Stimulated activated memory B cell treated with anti-CD40 and anti-IgM and Interleukin-4, amounts not matched to agents 10 μg/mL and 1 μg/mL and 100 μg/mL, for 72 hours (primary cell): Measurements from ENCODE around the gene RPL13A.
"Not testable (repeated sequence)": the region's sequence is repeated elsewhere in the genome, so short reads cannot be mapped to it uniquely, and the experiment has no call there.

ENCODE experiments used
- ATAC-seq: fragments of 150-1000 bp; cut with Tn5 transposase; 2 replicates; pipeline ENCODE4 v1.10.0; 2021
- H3K27ac Mint-ChIP-seq: one replicate; pipeline ENCODE4 v1.8.0; 2022; ENCODE audit warnings: mild to moderate bottlenecking, mixed read lengths
- H3K27me3 Mint-ChIP-seq: one replicate; pipeline ENCODE4 v1.8.0; 2022; ENCODE audit warnings: mixed read lengths
- H3K36me3 Mint-ChIP-seq: one replicate; pipeline ENCODE4 v1.8.0; 2022; ENCODE audit warnings: mixed read lengths
- H3K4me1 Mint-ChIP-seq: one replicate; pipeline ENCODE4 v1.8.0; 2022; ENCODE audit warnings: mixed read lengths
- H3K4me3 Mint-ChIP-seq: one replicate; pipeline ENCODE4 v1.8.0; 2022; ENCODE audit warnings: mild to moderate bottlenecking, moderate library complexity, mixed read lengths
- H3K9me3 Mint-ChIP-seq: one replicate; pipeline ENCODE4 v1.8.0; 2022; ENCODE audit warnings: mixed read lengths

RPL13A gene

DNA sequence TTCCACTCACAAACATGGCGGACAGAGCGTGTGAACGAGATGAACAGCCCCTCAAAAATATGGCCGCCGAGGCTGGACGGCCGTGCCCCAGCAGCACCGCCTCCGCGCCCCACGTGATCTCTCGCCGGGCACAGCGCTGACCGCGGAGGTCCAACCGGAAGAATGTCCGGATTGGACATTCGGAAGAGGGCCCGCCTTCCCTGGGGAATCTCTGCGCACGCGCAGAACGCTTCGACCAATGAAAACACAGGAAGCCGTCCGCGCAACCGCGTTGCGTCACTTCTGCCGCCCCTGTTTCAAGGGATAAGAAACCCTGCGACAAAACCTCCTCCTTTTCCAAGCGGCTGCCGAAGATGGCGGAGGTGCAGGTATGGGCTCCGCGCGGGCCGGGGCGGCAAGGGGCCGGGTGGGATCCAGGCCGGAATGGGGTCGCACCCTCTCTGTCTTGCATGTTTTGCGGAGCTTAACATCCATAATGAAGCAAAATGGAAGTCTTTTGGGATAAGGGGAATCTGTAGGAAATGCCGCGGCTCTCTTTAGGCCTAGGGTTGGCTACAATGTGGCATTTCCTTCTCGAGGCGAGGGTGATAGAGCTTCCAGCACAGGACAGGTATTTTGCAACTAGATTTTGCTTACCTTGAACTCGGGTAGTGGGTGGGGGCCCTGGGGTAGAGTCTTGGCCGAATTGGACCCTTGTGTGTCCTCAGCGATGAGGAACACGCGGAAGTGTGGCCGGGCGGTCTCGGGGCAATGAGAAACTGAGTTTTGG, at the start of gene RPL13A:
Gene RPL13A (plus strand): TSS at position 332 of the 769 bp plus-strand sequence. CDS start 22 bp downstream, at position 354.
- Mint-ChIP-seq H3K27me3 (no peaks in the 10 kb centered on the region), H3K27ac (peak within 1 kb of the TSS; percentile 98), H3K4me1 (peaks cover 43% of the 10 kb centered on the region), H3K9me3 (no peaks in the 10 kb centered on the region), H3K36me3 (peaks cover 49% of the 10 kb centered on the region), H3K4me3 (peak within 1 kb of the TSS; percentile 99)
- ATAC-seq, result peak; percentile 98

DNA sequence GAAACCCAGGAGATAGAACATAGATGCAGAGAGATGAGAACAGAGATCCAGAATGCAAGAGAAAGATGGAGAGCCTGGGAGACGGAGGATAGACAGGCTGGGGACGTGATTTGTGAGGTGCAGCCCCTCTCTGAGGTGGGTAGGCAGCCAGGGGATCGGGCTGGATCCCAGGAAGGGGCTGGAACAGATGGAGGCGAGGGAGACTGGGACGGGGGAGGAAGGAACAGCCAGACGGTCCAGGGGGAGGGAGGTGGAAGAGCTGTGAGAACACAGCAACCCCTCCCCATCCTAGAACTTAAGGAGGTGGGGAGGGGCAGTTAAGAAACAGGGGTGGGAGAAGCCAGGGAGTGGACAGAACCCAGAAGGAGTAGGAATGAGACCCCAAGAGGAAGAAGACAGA, 49.1 kb upstream of the RPL13A start:
- no peak for ATAC-seq
- Mint-ChIP-seq H3K4me3 (no peak overlapping the region), H3K27ac (no peak overlapping the region), H3K36me3 (no peaks in the 10 kb centered on the region), H3K9me3 (peaks cover 3% of the 10 kb centered on the region), H3K27me3 (peaks cover 98% of the 10 kb centered on the region), H3K4me1 (peaks cover 50% of the 10 kb centered on the region)

DNA sequence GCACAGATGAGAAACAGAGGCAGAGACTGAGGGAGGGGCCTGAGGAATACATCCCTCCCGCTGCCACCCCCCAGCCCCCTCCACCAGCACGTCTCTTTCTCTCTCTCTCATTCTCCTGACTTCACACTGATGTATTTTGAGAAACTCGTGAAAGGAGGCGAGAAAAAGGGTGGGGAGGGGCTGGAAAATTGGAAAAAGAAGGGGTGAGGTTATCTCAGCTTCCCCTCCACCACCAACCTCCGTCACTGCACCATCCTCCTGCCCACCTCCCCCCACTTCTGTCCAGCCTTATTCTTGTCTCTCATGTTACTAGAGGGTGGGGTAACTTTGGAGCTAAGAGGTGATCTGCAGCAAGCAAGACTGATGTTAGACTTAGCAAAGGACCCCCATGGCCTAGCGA, 47.6 kb upstream of the RPL13A start:
- Mint-ChIP-seq H3K27ac (no peak overlapping the region), H3K4me1 (peaks cover 55% of the 10 kb centered on the region), H3K36me3 (no peaks in the 10 kb centered on the region), H3K4me3 (no peak overlapping the region), H3K27me3 (peaks cover 83% of the 10 kb centered on the region), H3K9me3 (peaks cover 3% of the 10 kb centered on the region)
- ATAC-seq, result no peak

DNA sequence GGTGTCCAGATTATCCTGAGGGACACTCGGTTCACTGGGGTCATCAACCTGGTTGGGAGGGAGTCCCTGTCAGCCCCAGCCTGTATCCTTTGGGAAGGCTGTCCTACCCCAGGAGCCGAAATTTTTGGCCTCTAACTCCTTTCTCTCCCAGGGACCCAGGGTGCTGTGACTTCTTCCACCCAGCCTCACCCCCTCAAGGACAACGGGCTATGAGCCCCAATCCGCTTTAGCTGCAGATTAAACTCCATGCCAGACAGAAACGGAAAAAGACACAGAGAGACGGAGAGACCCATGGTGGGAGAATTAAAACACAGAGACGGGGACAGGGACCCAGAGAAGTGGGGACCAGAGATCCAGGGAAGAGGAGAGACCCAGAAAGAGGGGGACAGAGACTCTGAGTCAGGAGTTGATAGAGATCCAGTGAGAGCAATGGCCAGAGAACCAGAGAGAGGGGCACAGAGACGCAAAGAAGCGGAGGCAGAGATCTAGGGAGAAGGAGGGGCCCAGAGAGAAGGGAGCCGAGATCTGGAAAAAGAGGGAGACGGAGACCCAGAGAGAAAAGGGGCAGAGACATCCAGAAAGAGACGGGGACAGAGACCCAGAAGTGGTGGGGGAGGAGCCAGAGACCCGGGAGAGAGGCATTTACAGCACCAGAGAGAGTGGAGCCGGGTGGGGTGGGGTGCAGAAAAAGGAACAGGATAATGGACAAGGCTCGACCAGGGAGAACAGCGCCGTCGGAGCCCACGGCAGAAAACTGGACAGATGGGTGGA, 46.8 kb upstream of the RPL13A start:
- peak overlapping the region; percentile 16 for H3K4me3 Mint-ChIP-seq
- H3K9me3 Mint-ChIP-seq, result peaks cover 3% of the 10 kb centered on the region
- H3K27me3 Mint-ChIP-seq, result peaks cover 75% of the 10 kb centered on the region
- no peak for ATAC-seq
- H3K36me3 Mint-ChIP-seq, result no peaks in the 10 kb centered on the region
- H3K4me1 Mint-ChIP-seq, result peaks cover 61% of the 10 kb centered on the region
- no peak overlapping the region for H3K27ac Mint-ChIP-seq

DNA sequence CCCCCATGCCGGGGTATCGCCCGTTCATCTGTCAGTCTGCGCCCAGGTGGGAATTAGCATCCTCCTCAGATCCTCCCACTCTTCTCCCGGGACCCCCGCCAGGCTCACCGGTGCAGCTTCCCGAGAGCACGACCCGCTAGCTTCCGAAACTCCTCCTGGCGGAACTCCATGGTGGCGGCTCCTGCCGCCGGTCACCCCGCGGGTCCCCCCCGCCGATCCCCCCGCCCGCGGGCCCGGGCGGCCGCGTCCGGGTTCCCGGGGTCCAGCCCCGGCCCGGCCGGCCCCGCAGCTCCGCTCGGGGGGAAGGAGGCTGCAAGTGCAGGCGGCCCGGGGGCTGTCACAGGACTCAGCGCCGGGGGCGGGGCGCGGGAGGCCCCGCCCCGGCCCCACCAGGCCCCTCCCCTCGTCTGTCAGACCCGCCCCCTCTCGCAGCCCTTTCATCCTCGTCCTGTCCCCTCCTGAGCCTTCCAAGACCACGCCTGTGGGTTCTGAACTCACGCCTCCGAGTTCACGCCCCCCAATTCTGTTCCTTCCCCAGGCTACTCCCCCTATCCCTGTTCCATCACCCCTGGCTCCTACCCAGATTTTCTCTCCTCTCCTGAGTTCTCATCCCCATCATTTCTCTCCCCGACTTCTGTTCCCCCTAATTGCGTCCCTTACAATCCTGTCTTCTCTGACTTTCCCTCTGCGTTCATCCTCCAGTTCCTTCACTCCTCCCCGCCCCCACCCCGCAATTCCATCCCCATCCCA, 46.0 kb upstream of the RPL13A start, which contains the start of gene SLC17A7:
Gene SLC17A7 (minus strand): TSS at position 318 of the 750 bp plus-strand sequence. CDS start 148 bp downstream, at position 170.
- peaks cover 54% of the 10 kb centered on the region for H3K4me1 Mint-ChIP-seq
- H3K27ac Mint-ChIP-seq, result peak within 1 kb of the TSS; percentile 74
- peaks cover 3% of the 10 kb centered on the region for H3K9me3 Mint-ChIP-seq
- no peaks in the 10 kb centered on the region for H3K36me3 Mint-ChIP-seq
- H3K4me3 Mint-ChIP-seq, result peak within 1 kb of the TSS; percentile 70
- ATAC-seq, result no peak
- H3K27me3 Mint-ChIP-seq, result peaks cover 68% of the 10 kb centered on the region

DNA sequence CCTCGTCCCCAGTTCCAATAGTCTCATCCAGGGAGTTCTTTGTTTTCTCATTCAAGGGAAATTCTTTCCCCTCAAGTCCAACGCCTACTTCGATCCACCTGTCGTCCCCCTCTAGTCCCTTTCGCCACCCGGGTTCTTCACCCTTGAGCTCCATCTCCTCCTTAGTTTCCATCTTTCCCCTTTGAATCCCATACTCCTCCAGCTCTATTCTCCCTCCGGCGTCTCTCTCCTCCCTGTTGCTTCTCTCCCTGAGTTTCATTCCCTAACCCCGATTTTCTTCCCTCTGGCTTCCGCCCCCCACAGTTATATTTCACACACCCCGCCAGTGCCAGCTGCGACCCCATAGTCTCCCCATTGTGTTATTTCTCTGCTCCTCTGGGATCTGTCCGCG, 45.5 kb upstream of the RPL13A start:
- H3K36me3 Mint-ChIP-seq, result peaks cover 5% of the 10 kb centered on the region

DNA sequence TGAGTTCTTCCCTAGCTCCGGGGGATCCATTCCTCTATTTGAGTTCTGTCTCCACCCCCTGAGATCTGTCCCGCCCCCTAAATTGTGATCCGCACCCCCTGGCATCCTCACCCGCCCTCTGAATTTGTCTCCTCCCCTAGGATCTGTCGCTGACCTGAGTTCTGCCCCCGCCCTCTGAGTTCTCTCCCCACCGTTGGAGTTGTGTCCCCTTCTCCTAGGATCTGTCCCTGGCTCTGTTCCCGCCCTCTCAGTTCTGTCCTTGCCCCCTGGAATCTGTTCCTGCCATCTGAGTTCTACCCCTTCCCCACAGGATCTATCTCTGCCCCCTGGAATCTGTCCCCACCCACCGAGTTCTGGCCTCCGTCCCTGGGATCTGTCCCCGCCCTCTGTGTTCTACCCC, 45.1 kb upstream of the RPL13A start:
- H3K27ac Mint-ChIP-seq, result peak overlapping the region; percentile 74
- H3K36me3 Mint-ChIP-seq, result peaks cover 9% of the 10 kb centered on the region
- no peak for ATAC-seq
- peaks cover 44% of the 10 kb centered on the region for H3K4me1 Mint-ChIP-seq
- peaks cover 58% of the 10 kb centered on the region for H3K27me3 Mint-ChIP-seq
- H3K9me3 Mint-ChIP-seq, result peaks cover 3% of the 10 kb centered on the region
- peak overlapping the region; percentile 70 for H3K4me3 Mint-ChIP-seq

More for the DNA sequence above, 45.5 kb upstream of the RPL13A start:
- H3K27me3 Mint-ChIP-seq, result peaks cover 62% of the 10 kb centered on the region
- ATAC-seq, result no peak
- H3K9me3 Mint-ChIP-seq, result peaks cover 3% of the 10 kb centered on the region
- H3K27ac Mint-ChIP-seq, result peak overlapping the region; percentile 74
- peak overlapping the region; percentile 70 for H3K4me3 Mint-ChIP-seq
- H3K4me1 Mint-ChIP-seq, result peaks cover 48% of the 10 kb centered on the region

DNA sequence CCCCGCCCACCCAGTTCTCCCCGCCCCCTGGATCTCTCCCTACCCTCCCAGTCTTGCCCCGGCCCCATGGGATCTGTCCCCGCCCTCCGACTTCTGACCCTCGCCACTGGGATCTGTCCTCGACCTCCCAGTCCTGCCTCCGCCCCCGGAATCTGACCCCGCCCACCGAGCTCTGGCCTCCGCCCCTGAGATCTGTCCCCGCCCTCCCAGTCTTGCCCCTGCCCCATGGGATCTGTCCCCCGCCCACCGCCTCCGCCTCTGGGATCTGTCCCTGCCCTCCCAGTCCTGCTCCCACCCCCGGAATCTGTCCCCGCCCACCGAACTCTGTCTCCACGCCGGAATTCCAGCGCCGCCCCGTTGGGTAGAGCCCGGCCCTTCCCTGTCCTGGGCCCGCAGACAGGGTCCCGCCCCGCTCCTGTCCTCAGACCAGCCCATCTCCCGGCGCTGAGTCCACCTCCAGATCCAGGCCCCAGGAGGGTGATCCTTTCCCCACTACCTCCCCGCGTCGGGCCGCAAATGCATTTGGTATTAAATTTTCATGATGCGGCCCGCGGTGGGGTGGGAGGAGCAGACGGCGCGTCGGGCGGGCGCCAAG, 44.5 kb upstream of the RPL13A start:
- Mint-ChIP-seq H3K4me1 (peaks cover 43% of the 10 kb centered on the region), H3K27me3 (peaks cover 53% of the 10 kb centered on the region)

DNA sequence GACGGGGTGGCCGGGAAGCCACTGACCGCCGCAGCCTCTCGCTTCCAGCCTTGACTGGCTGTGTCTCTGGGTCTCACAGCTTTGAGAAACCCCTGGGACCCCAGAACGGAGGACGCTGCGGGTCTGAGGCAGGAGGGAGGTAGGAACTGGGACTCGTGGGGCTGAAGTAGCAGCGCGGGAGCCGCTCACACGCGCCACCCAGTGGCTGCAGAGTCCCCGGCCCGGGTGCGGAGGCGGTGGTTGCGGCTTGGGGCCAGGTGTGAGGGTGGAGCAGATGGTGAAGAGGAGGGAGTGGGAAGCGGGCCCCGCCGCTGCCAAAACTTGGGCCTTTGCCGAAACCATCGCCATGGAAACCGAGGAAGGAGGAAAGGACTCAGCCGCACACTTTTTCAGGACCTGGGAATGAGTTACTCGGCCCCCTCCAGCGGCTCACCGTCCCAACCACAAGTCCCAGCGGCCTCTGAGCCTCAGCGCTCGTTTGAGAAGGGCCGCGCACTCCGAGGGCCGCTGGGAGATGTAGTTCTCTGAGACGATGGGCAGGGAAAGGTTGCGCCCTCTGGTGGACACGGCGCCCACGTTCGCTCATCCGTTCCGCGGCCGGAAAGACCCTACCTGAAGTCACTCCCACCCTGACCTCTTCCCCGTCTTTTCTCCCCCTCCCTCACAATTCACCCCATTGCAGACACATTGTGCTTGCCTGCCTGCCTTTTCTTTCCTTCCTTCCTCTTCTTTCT, 43.9 kb upstream of the RPL13A start:
- Mint-ChIP-seq H3K9me3 (peaks cover 3% of the 10 kb centered on the region), H3K27ac (peak overlapping the region; percentile 74), H3K4me1 (peaks cover 43% of the 10 kb centered on the region), H3K27me3 (peaks cover 46% of the 10 kb centered on the region), H3K36me3 (peaks cover 21% of the 10 kb centered on the region), H3K4me3 (peak overlapping the region; percentile 70)
- peak; percentile 95 for ATAC-seq

More for the DNA sequence above, 44.5 kb upstream of the RPL13A start:
- peak overlapping the region; percentile 70 for H3K4me3 Mint-ChIP-seq
- peak; percentile 59 for ATAC-seq
- peaks cover 3% of the 10 kb centered on the region for H3K9me3 Mint-ChIP-seq
- peaks cover 14% of the 10 kb centered on the region for H3K36me3 Mint-ChIP-seq
- peak overlapping the region; percentile 74 for H3K27ac Mint-ChIP-seq

DNA sequence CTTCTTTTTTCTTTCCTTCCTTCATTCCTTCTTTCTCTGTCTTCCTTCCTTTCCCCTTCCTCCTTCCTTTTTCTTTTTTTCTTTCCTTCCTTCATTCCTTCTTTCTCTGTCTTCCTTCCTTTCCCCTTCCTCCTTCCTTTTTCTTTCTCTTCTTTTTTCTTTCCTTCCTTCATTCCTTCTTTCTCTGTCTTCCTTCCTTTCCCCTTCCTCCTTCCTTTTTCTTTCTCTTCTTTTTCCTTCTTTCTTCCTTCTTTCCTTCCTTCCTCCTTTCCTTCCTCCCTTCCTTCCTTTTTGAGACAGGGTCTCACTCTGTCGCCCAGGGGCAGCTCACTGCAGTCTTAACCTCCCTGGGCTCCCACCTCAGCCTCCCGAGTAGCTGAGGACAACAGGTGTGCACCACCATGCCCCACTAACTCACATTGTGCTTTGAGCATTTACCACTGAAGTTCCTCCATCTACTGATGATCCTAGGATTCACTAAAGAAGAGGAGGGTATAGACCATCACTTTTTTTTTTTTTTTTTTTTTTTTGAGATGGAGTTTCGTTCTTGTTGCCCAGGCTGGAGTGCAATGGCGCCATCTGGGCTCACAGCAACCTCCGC, 43.2 kb upstream of the RPL13A start:
- Mint-ChIP-seq H3K4me1 (peaks cover 50% of the 10 kb centered on the region), H3K27ac (peak overlapping the region; percentile 74), H3K4me3 (peak overlapping the region; percentile 70), H3K36me3 (peaks cover 27% of the 10 kb centered on the region), H3K27me3 (peaks cover 39% of the 10 kb centered on the region)
- H3K9me3 Mint-ChIP-seq, ATAC-seq: not testable (repeated sequence)

DNA sequence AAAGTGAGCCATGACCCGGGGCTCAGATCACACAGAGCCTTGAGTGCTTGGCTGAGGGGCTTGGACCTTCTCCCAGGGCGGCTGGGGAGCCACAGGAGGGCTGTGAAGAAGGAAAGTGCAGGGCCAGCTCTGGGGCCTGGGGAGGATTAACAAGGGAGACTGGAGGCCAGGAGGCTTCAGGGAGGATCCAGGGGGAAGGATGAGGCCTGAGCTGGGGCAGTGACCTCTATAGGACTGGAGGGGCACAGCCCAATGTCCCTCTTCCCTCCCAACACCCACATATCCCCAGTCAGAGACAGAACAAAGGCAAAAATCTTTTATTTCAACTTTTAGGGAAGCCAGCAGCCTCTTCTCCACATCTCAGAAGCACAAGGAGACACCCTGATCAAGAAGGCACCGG, 41.4 kb upstream of the RPL13A start:
- H3K4me3 Mint-ChIP-seq, result no peak overlapping the region
- H3K27me3 Mint-ChIP-seq, result peaks cover 21% of the 10 kb centered on the region
- H3K9me3 Mint-ChIP-seq, result peaks cover 3% of the 10 kb centered on the region
- no peak for ATAC-seq
- peaks cover 44% of the 10 kb centered on the region for H3K36me3 Mint-ChIP-seq
- H3K27ac Mint-ChIP-seq, result no peak overlapping the region
- H3K4me1 Mint-ChIP-seq, result peaks cover 61% of the 10 kb centered on the region

DNA sequence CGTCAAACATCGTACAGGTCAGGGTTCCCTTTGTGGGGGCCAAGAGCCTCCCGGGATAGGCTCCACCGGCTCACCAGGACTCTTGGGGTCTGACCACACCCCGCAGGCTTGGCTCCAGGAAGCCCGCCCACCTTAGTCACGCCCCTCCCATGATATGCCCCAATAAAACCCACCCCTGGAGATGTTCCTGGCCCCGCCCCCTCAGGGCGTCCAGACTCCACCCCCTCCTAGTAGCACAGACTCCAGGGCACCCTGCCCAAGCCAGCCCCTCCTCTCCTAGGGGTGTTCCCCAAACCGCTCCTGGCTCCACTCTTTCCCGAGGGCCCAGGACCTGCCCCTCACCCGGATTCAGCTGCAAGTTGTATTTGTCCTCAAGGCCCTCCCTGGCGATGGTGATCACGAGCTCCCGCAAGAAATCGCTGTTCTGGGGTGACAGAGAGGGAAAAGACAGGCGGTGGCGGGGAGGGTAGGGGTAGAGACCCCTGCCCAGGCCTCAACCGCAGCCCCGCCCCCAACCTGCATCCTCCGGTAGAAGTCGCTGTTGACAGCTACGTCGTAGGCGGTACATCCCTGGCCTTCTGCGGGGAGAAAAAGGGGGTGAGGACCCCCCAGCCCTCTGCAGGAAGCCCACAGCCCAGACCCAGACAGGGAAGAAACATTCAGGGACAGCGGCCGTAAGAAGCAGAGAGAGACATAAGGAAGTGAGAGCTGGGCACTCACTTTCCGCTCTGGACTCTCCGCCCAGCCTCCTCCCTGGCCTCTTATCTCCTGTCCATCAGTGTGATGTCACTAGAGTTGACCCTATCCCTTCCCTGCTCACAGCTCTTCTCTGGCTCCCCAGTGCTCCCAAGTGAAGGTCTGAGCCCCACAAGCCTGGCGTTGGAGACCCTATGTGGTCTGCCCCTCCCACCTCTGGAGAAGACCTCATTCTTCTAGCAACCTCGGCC, 39.6 kb upstream of the RPL13A start:
- Mint-ChIP-seq H3K9me3 (no peaks in the 10 kb centered on the region), H3K27ac (no peak overlapping the region), H3K4me3 (no peak overlapping the region), H3K36me3 (peaks cover 50% of the 10 kb centered on the region), H3K27me3 (peaks cover 4% of the 10 kb centered on the region), H3K4me1 (peaks cover 58% of the 10 kb centered on the region)
- ATAC-seq, result no peak

DNA sequence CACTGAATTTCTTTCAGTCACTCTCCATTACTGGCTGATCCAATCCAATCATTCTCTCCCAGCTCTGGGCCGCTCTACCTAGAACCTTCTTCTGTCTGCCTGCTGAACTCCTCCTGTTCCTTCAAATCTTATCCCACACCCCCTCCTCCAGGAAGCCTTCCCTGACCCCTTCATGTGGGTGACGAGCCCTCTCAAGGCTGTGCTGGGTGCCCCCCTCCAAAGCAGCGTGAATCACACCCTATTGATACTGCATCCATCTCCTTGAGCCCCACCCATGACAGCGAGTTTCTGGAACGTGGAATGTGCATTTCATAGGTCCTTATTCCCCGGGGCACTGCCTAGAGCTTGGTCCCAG, 39.0 kb upstream of the RPL13A start:
- Mint-ChIP-seq H3K4me1 (peaks cover 60% of the 10 kb centered on the region), H3K4me3 (no peak overlapping the region)

More for the DNA sequence above, 39.0 kb upstream of the RPL13A start:
- H3K9me3 Mint-ChIP-seq, result no peaks in the 10 kb centered on the region
- H3K36me3 Mint-ChIP-seq, result peaks cover 50% of the 10 kb centered on the region
- no peak for ATAC-seq
- no peaks in the 10 kb centered on the region for H3K27me3 Mint-ChIP-seq
- H3K27ac Mint-ChIP-seq, result no peak overlapping the region
